Glomerular endothelial cell (primary cell): ENCODE data around the gene SPAG16. TPM values are rescaled to one million over a fixed set of nuclear protein-coding genes. Genes with fewer than 3 reads are reported as not detected.
A peak's percentile ranks its signal among the peaks of the same experiment; 100 is the strongest.
"Not testable (repeated sequence)": the region's sequence is repeated elsewhere in the genome, so short reads cannot be mapped to it uniquely, and the experiment has no call there.

Experiments used
- DNase-seq: peaks from one replicate; pipeline ENCODE4 v3.0.0-alpha.2; 2011; ENCODE audit warnings: low read depth, low spot score; ENCODE audit errors: extremely low read depth
- total RNA-seq: library from RNA; depleted of rRNA; stranded (reverse); fragments of >200 nt; gene quantifications from 2 replicates; pipeline ENCODE4 v1.2.3, GENCODE V29; 2015

SPAG16 gene
- total RNA-seq, 1 donor from 2014 or later, result 13.8 TPM

DNA sequence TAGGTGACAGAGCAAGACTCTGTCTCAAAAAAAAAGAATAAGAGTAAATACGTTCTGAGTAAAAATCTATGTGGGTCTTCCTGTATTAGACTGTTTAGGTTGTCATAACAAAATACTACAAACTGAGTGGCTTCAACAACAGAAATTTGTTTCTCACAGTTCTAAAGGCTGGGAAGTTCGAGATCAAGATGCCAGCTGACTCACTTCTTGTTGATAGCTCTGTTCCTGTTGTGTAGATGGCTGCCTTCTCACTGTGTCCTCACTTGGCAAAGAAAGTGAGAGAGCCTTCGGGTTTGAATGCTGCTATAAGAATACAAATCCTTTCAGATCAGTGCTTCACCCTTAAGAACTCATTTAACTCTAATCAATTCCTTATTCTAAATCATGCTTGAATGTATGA lies 696.6 kb downstream of the SPAG16 start:
- DNase-seq, result peak; percentile 27

DNA sequence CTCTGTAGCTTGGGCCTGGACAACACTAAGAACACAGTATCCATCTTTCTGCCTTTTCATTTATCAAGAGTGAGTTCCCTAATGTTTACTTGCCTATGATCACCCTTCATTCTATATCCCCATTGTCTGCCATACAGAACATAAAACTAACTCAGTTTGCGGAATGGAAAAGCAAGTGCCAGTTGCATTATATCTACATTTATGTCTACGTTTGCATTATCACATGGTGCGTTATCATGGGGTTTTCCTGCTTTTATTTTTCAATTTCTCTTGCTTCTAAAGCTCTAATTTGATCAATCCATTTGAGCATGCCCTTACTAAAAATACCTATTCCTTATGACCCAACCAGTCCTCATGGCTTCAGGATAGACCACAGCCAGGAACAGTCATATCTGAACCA lies 704.9 kb downstream of the SPAG16 start:
- DNase-seq, result no peak

GRCh38 chr2:213991453-213992108 lies 707.3 kb downstream of the SPAG16 start:
- DNase-seq, result no peak

GRCh38 chr2:213995400-213996105 lies 711.3 kb downstream of the SPAG16 start:
- DNase-seq, result peak; percentile 36

DNA sequence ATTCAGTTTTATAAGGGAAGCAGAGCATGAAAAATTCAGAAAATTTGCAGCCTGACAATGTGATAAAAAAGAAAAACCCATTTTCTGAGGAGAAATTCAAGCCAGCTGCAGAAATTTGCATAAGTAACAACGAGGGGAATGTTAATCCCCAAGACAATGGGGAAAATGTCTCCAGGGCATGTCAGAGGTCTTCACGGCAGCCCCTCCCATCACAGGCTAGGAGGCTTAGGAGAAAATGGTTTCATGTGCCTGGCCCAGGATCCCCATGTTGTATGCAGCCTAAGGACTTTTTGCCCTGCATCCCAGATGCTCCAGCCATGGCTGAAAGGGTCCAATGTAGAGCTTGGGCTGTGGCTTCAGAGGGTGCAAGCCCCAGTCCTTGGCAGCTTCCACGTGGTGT lies 714.7 kb downstream of the SPAG16 start:
- DNase-seq, result not testable (repeated sequence)

DNA sequence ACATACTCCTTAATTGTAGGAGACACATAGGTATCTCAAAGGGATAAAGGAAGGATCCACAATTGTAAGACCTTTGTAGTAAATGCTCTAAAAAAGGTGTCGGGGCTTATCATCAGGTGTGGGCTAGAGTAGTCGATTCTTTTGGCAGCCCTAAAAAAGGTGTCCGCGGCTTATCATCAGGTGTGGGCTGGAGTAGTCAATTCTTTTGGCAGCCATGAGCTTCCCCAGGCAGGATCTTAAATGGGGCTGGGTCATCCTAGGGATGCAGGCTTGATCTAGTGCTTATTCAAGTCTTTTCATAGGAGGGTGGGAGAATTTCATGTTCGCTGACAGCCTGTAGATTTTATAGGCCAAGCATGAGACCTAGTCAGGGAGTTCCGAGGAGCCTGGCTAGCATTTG lies 720.2 kb downstream of the SPAG16 start:
- no peak for DNase-seq

DNA sequence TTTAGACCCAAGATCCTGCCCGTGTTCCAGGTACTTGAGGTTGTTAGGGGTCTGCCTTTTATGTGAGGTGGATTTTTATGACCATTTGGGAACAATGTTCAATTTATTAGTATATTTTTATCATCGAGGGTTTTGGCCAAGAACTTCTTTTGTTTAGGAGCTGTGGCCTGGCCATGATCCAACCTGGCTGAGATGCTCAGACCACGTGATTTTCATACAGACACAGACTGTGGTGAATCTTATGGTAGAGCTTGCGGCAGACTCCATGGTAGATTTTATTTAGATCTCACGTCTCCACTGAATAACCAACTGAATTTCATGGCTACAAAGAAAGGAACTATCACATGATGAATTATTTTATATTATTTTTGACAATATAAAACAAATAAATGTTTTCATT lies 721.1 kb downstream of the SPAG16 start:
- DNase-seq, result no peak

- no peak for DNase-seq
Measured at GRCh38 chr2:214006601-214007000, 722.3 kb downstream of the SPAG16 start.

DNA sequence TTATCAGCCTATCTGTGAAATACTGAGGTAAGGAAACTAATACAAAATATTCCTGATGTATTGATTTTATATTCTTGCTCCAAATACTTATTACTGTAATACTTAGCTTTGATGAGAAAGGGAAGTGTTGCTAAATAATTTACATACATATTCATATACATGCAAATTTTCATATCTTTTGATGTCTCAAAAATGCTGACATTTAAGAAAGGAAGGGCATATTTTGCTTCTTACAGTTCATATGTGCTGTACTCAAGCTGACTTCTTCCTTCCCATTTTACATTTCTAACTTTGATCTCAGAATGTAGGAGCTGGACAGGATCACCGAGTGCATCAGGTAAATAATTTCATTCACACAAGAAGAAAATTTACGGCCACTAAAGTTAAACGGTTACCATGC lies 727.4 kb downstream of the SPAG16 start:
- DNase-seq, result no peak

DNA sequence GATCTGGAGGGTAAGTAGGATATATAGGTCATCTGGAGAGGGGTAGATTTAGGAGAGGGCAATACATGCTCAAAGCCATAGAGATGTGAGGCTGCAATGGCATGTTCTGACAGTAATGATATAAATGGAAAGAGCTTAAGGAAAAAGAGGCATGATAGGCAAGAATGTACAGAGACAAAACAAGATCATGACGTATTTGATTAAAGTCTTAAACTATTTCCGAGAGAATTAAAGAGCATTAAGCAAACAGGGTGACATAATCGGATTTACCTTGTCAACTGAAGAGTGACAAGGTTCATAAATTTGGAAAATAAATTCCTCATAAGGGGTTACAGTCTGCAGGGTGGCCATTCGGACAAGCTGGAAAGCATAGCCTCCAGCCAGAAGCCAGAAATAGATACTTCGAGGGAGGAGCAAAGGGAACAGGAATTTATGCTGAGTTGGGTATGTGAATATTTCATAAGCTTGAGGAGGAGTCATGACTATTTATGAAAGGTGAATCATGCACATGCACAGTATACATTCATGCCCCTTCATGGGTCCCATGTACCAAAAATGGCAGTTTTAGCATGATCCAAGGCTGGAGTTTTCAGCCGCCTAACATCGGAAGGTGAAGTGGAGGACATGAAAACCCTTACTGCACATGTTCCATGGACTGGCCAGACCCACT lies 730.4 kb downstream of the SPAG16 start:
- DNase-seq, result no peak

DNA sequence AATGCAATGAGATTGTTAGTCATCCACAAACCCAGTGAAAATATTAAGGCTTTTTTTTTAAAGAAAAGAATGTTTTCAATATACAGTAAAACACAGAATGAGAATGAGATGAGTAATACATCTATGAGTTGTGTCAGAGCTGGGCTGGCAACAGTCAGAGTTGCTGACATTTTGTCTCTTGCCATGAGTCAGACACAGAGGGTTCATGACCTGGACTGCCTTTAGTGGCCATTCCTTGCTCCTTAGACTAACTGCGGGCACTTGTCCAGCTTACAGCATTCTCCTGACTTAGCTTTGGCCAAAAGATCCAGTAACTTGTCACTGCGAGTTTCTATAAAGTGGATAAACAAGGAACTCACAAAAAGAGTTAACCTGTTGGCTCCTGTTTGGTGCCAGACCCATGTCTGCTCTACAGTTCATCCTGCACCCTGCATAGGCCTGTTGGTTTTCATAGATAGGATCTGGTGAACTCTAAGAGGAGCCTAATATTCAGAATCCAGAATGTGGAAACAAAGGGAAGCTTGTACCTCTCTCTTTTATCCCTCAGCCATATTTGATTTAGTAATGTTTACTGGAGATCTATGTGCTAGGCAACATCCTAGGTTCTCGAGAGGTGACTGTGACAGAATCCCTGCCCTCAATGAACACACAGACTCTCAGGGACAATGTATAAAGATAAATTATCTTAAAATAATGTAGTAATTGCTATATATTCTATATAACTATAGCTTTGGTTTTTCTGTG lies 735.1 kb downstream of the SPAG16 start:
- peak; percentile 52 for DNase-seq

DNA sequence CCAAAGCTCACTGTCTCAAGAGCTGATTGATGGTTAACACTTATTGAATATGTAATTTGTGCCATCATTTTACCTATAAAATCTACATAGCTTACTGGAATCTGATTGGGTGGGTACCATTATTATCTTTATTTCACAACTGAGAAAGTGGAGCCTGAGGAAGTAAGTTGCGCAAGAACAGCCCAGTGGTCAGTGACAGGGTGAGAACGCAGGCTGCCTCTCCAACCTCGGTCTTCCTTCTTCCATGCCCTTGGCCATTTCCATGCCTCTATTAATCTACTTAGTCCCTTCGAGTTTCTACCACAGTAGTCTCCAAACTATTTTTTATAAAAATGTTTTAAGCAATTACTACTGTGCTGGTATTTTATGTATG lies 735.7 kb downstream of the SPAG16 start:
- no peak for DNase-seq

- DNase-seq, result no peak
Measured at GRCh38 chr2:214029190-214029589, 744.9 kb downstream of the SPAG16 start.

DNA sequence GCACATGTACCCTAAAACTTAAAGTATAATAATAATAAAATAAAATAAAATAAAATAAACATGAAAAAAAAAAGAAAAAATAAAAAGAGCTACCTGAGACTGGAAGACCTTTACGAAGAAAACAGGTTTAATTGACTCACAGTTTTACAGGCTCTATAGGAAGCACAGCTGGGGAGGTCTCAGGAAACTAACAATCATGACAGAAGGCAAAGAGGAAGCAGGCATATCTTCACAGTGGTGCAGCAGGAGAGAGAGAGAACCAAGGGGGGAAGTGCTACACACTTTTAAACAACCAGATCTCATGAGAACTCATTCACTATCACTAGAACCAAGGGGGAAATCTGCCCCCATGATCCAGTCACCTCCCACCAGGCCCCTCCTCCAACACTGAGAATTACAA lies 747.3 kb downstream of the SPAG16 start:
- DNase-seq, result no peak

DNA sequence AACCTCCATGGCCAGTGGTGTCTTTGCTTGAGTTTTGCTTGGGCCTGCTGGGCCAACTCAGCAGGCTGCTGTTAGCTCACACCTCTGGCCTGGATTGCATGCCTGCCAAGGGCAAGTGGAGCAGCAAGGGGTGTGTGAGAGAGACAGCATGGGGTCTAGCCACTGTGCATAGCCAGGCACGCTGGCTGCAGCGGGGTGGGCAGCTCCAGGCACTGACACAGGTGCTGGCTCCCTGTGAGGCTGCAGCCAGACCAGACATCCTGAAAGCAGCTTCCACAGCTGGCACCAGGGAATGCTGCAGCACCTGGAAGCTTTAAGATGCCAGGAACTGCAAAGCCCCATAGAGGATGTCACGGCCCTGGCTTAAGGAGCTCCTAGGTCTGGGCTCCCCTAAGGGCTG lies 750.2 kb downstream of the SPAG16 start:
- DNase-seq, result no peak

DNA sequence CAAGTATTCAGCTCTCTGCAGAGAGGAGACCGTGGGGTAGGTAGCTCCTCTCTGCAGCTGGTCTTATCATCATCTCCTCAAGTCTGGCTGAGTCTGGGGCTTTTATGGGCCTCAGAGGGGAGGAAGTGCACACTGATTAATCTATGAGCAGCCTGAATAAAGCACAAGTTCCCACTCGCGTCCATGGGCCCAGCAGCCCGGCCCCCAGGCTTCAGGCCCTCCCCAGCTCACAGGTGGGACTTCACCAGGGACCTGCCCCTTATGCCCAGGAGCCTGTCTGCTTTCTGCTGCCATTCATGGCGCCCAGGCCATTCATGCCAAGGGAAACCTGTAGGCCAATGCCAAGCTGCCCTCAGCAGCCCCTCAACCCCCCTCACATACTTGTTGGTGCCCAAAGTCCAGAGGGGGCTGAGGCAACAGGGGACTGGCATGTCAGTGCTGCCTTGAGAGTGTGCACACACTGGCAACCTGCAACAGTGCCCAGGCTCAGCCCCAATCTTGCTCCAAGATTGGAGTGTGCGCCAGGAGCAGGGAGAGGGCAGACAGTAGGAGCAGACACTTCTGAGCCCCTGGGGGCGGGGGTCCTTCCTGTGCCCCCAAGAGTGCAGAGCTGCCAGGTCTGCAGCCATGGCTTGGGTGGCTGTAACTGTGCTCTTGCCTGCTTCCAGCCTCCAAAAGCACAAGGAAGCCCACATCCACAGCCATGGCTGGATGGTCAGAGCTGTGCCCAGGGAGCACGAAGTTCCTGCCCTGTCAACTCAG lies 751.0 kb downstream of the SPAG16 start:
- no peak for DNase-seq

GRCh38 chr2:214035921-214036320 lies 751.7 kb downstream of the SPAG16 start:
- DNase-seq, result no peak

DNA sequence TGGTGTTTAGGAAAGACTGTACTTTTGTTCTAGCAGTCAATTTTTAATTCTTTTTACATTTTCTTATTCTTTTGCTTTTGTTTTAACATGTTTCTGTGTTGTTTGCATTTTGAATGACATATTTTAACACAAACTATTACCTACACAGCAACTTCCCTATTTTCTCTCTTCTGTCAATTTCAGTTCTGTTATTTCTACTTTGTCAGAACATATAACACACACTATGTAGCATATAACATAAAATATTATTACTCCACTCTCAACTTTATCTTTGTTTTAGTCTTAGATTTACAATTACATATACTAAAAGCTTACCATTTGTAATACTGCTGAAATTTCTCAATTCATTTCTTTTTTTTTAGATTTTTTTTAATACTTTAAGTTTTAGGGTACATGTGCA lies 753.9 kb downstream of the SPAG16 start:
- DNase-seq, result no peak

GRCh38 chr2:214050731-214051130 lies 766.5 kb downstream of the SPAG16 start:
- no peak for DNase-seq

DNA sequence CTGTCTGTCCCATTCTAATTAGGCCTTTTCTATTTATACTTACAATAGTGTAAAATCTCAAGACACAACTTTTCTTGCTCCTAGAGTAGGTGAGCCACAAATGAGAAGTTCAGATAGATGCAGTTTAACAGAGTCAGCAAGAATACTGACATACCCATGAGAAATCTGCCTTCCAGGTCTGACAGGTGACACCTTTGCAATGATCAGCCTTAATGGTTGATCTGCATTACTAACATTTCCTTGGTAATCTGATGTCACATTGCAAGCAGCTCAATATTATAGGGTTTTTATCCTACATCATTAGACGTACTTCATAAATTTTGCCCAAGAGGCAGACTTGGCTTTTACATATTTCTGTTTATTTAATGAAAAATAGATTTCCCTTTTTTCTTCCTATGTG lies 767.3 kb downstream of the SPAG16 start:
- no peak for DNase-seq

DNA sequence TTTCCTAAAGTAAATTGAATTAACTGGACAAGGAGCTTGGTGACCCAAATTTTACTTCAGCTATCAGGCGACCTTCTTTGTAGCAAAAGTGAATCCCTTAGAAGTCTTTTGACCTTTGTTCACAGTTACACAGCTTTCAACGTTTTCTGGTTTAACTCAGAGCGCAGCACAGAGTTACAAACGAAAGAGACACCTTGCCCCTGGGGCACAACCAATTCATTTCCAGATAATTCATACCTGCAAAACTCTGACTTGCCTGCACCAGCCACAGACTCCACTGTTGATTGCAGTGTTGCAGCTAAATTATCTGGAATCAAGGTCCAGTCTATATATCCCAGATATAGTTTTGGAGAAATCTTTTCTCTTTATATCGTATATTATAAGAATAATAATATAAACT lies 768.0 kb downstream of the SPAG16 start:
- DNase-seq, result no peak
